22Rv1 (cell line): Measurements from ENCODE around the gene SYNDIG1L.

Experiments used
- CTCF ChIP-seq: fragments of 450-650 bp; IDR thresholded peaks from 2 replicates; pipeline ENCODE4 v1.5.1; 2017; ENCODE audit warnings: mild to moderate bottlenecking
- ZFX ChIP-seq: fragments of 450-650 bp; IDR thresholded peaks from 2 replicates; pipeline ENCODE4 v1.6.1; 2017; ENCODE audit warnings: antibody characterized with exemption, borderline replicate concordance

- TF ChIP-seq CTCF (no peak), ZFX (no peak)
Measured at GRCh38 chr14:74364271-74364880, 61.6 kb downstream of the SYNDIG1L start.
